Ovary (tissue), 3 donors: ENCODE results near the gene POLR1G.

Experiments
- POLR2A ChIP-seq: fragments of 450-650 bp; IDR thresholded peaks from one replicate; pipeline ENCODE4 v1.6.1; 2017; ENCODE audit warnings: antibody characterized with exemption, mild to moderate bottlenecking, moderate library complexity
- TF ChIP-seq, protein P1 (sequence below), 3 donors: fragments of 450-650 bp in 2 of 3; fragments of 200-600 bp in 1 of 3; IDR thresholded peaks; one replicate each; pipeline versions ENCODE4 v1.5.1 to v1.8.0; 2016 to 2022; ENCODE audit warnings: antibody characterized with exemption in 3 of 3, mild to moderate bottlenecking in 1 of 3
- donor health status: DM: no; HTN: no; CAD: no.

DNA sequence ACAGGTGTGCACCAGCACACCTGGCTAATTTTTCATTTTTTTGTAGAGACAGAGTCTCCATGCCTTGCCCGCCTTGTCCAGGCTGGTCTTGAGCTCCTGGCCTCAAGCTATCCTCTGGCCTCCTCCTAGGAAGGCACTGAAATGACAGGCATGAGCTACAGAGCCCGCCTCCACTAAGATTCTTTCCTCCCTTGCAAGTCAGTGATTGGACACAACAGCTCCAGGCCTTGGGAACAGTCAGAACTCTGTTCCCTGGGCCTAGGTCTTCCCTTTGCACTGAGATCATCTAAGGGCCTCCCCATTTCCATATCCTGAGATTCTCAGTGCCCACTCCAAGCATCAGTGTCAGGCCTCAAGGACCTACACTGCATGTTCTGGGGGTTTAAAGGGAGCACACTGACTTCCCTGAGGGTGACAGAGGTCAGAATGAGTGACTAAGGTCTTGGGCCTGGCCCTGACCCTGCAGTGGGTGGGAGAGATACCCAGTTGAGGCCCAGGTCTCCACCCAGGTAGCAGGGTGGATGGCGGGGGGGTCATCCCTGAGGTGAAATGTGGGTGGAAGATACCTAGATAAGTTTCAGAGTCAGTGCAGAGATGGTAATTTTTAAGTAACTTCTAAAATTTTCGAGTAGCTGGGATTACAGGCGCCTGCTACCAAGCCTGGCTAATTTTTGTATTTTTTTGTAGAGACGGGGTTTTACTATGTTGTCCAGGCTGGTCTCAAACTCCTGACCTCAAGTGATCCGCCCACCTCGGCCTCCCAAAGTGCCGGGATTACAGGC is 34.6 kb downstream of the POLR1G start:
- TF ChIP-seq POLR2A, result no peak
- TF ChIP-seq, protein P1, sequence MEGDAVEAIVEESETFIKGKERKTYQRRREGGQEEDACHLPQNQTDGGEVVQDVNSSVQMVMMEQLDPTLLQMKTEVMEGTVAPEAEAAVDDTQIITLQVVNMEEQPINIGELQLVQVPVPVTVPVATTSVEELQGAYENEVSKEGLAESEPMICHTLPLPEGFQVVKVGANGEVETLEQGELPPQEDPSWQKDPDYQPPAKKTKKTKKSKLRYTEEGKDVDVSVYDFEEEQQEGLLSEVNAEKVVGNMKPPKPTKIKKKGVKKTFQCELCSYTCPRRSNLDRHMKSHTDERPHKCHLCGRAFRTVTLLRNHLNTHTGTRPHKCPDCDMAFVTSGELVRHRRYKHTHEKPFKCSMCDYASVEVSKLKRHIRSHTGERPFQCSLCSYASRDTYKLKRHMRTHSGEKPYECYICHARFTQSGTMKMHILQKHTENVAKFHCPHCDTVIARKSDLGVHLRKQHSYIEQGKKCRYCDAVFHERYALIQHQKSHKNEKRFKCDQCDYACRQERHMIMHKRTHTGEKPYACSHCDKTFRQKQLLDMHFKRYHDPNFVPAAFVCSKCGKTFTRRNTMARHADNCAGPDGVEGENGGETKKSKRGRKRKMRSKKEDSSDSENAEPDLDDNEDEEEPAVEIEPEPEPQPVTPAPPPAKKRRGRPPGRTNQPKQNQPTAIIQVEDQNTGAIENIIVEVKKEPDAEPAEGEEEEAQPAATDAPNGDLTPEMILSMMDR (IDR thresholded peaks at IDR 0.05), result no peak
